A673 (cell line): Measurements from ENCODE around the gene RPUSD4.

Experiments
- EZH2 ChIP-seq: fragments of 200-600 bp; sonication (generic); IDR thresholded peaks from 2 replicates; pipeline ENCODE4 v1.6.1; 2017; ENCODE audit warnings: borderline replicate concordance, low read depth, mild to moderate bottlenecking, mixed read lengths, antibody characterized with exemption, low read length; ENCODE audit not compliant: poor library complexity, severe bottlenecking
- TF ChIP-seq, protein P1 (sequence below): fragments of 300-800, 200-600 bp; sonication (generic); conservative IDR thresholded peaks from 2 replicates; pipeline ENCODE4 v1.5.1; 2017; ENCODE audit warnings: low read depth, mild to moderate bottlenecking, antibody characterized with exemption, low read length, moderate library complexity, mixed read lengths

DNA sequence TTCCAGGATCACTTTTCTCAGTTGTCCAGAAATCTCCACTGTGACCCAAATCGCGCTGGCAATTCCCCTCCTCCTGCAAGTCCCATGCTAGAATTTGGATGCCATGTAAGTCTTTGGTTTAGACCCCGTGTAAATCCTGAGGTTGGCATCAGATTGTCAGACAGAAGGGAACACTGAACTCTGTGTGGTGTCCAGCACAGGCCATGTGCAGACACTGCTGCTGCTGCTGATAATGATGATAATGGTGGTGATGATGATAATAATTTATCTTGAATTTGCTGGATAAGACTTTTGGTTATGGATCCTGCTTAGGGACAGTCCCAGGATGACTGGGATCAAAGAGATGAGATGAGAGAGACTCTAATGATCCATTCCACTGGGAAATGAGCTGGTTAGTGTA lies 45.0 kb downstream of the RPUSD4 start:
- TF ChIP-seq, protein P1, sequence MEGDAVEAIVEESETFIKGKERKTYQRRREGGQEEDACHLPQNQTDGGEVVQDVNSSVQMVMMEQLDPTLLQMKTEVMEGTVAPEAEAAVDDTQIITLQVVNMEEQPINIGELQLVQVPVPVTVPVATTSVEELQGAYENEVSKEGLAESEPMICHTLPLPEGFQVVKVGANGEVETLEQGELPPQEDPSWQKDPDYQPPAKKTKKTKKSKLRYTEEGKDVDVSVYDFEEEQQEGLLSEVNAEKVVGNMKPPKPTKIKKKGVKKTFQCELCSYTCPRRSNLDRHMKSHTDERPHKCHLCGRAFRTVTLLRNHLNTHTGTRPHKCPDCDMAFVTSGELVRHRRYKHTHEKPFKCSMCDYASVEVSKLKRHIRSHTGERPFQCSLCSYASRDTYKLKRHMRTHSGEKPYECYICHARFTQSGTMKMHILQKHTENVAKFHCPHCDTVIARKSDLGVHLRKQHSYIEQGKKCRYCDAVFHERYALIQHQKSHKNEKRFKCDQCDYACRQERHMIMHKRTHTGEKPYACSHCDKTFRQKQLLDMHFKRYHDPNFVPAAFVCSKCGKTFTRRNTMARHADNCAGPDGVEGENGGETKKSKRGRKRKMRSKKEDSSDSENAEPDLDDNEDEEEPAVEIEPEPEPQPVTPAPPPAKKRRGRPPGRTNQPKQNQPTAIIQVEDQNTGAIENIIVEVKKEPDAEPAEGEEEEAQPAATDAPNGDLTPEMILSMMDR: no peak
- no peak for TF ChIP-seq EZH2
